K562 (cell line): ENCODE measurements around the gene RAX. TPM values are rescaled to one million over a fixed set of nuclear protein-coding genes. Genes with fewer than 3 reads are reported as not detected.

Experiments
- ATAC-seq: fragments of 200-7000 bp; cut with Tn5 transposase; 3 replicates; pipeline ENCODE4 v1.9.1; 2020; ENCODE audit warnings: moderate library complexity
- BruUV-seq: library from RNA; stranded (reverse); fragments of 400-500 nt; replicated peaks from 2 replicates; lab custom pipeline; 2021; lab: Mats Ljungman, UMichigan
- CTCF ChIA-PET: fragments of 300-600 bp; formaldehyde crosslinking; extraction: SDS; loops from one replicate; lab custom pipeline; 2021; ENCODE audit warnings: low intra/inter-chr PET ratio; lab: Yijun Ruan, JAX
- POLR2A ChIA-PET: fragments of 300-600, 350-650 bp; sonication (Branson Sonifier 250); formaldehyde crosslinking; extraction: SDS; loops from one replicate; lab custom pipeline; 2021; ENCODE audit warnings: antibody characterized with exemption, inconsistent platforms; lab: Yijun Ruan, JAX
- DNase-seq, 4 experiments: peaks; one replicate each; pipeline versions ENCODE4 v3.0.0 to v3.0.0-alpha.2; 2011 to 2018; ENCODE audit warnings: low spot score in 3 of 4, mixed read lengths in 3 of 4; ENCODE audit errors: extremely low read depth in 1 of 4
- FAIRE-seq: peaks from 2 replicates; lab custom pipeline; 2011; peaks lifted over from hg19 to GRCh38; lab: Jason Lieb, UNC
- H2AFZ ChIP-seq: 2 replicates; pipeline ENCODE4 v1.6.0; 2011; ENCODE audit warnings: low read depth, low read length, control low read depth, inconsistent platforms
- H3K27ac ChIP-seq: fragments of 200-600 bp; 3 replicates; pipeline ENCODE4 v1.8.0; 2011; ENCODE audit warnings: low read depth, mild to moderate bottlenecking, control low read depth, inconsistent platforms, low read length, moderate library complexity, mixed read lengths; ENCODE audit errors: extremely low read depth
- H3K27me3 ChIP-seq, 2 experiments: fragments of 300-600 bp in 1 of 2; 2 replicates in 1 of 2; 3 replicates in 1 of 2; pipeline versions ENCODE4 v1.6.0 to v1.8.0; 2011; ENCODE audit warnings: inconsistent platforms in 2 of 2, low read length in 2 of 2, mild to moderate bottlenecking in 1 of 2, mixed read lengths in 1 of 2, moderate library complexity in 1 of 2; ENCODE audit not compliant: control insufficient read depth in 2 of 2, insufficient read depth in 2 of 2
- H3K36me3 ChIP-seq: fragments of 300-600 bp; 3 replicates; pipeline ENCODE4 v1.8.0; 2011; ENCODE audit warnings: mild to moderate bottlenecking, low read length, inconsistent platforms; ENCODE audit not compliant: control insufficient read depth, insufficient read depth
- H3K4me1 ChIP-seq, 2 experiments: fragments of 200-600 bp in 1 of 2; replicated peaks in 1 of 2; 2 replicates in 1 of 2; 3 replicates in 1 of 2; pipeline versions ENCODE4 v1.5.1 to v1.8.0; 2011; ENCODE audit warnings: inconsistent platforms in 2 of 2, low read length in 2 of 2, mild to moderate bottlenecking in 1 of 2, mixed read lengths in 1 of 2, moderate library complexity in 1 of 2; ENCODE audit not compliant: control insufficient read depth in 2 of 2, insufficient read depth in 2 of 2
- H3K4me2 ChIP-seq: 2 replicates; pipeline ENCODE4 v1.6.1; 2011; ENCODE audit warnings: low read length, control low read depth, inconsistent platforms, mixed read lengths; ENCODE audit not compliant: insufficient read depth
- H3K4me3 ChIP-seq: fragments of 200-600 bp; sonication (generic), shearing (Covaris generic); 2 replicates; pipeline ENCODE4 v1.5.1; 2016; ENCODE audit warnings: control low read depth, inconsistent platforms
- H3K79me2 ChIP-seq: fragments of 200-600 bp; 3 replicates; pipeline ENCODE4 v1.8.0; 2011; ENCODE audit warnings: low read length, inconsistent platforms; ENCODE audit not compliant: control insufficient read depth, insufficient read depth
- H3K9ac ChIP-seq, 2 experiments: 2 replicates each; pipeline versions ENCODE4 v1.6.0 to v1.6.1; 2011; ENCODE audit warnings: low read depth in 2 of 2, low read length in 2 of 2, control low read depth in 1 of 2, inconsistent platforms in 1 of 2, mild to moderate bottlenecking in 1 of 2, mixed read lengths in 1 of 2; ENCODE audit not compliant: insufficient read depth in 1 of 2
- H3K9me1 ChIP-seq: one replicate; pipeline ENCODE4 v1.6.0; 2011; ENCODE audit warnings: inconsistent platforms, mild to moderate bottlenecking, low read length, moderate library complexity; ENCODE audit not compliant: control insufficient read depth, insufficient read depth
- H3K9me3 ChIP-seq: replicated peaks from 2 replicates; pipeline ENCODE4 v1.5.1; 2011; ENCODE audit warnings: low read depth, low read length, inconsistent platforms; ENCODE audit not compliant: control insufficient read depth, insufficient read depth
- H4K20me1 ChIP-seq: replicated peaks from 2 replicates; pipeline ENCODE4 v1.6.1; 2011; ENCODE audit warnings: low read length, inconsistent platforms, mixed read lengths; ENCODE audit not compliant: control insufficient read depth, insufficient read depth
- GTF2E2 ChIP-seq: fragments of 200-800 bp; sonication (Bioruptor generic); IDR thresholded peaks from 2 replicates; pipeline ENCODE4 v1.6.1; 2016; ENCODE audit warnings: missing genetic modification characterization, missing compliant biosample characterization
- IRF1 ChIP-seq: sonication (generic); formaldehyde crosslinking; IDR thresholded peaks from 2 replicates; pipeline ENCODE4 v1.8.0; 2022; ENCODE audit warnings: missing genetic modification reagents, mild to moderate bottlenecking, borderline replicate concordance
- STAT5B ChIP-seq: fragments of 250-450 bp; sonication (Bioruptor Pico); IDR thresholded peaks from 2 replicates; pipeline ENCODE4 v1.8.0; 2021; ENCODE audit warnings: mild to moderate bottlenecking, inconsistent platforms
- WGBS: fragments of 100-300 bp; shearing (Covaris generic); methylation state at CpG from one replicate; pipeline ENCODE4 v1.1.6; 2016; ENCODE audit warnings: low coverage, mixed read lengths; ENCODE audit not compliant: insufficient coverage; ENCODE audit errors: missing lambda C conversion rate; 5-methylcytosine and 5-hydroxymethylcytosine counted together
- in situ Hi-C: fragments of 300-500 bp; cut with MboI; formaldehyde crosslinking; loops from 4 replicates; pipeline ENCODE4 v1.15.0; 2018; ENCODE audit warnings: inconsistent platforms, mixed read lengths
- intact Hi-C: fragments of 100-400 bp; cut with micrococcal nuclease; formaldehyde crosslinking; loops from 2 replicates; pipeline ENCODE4 v1.14.2; 2022
- polyA plus RNA-seq, 8 experiments: library from polyadenylated mRNA; depleted of rRNA in 4 of 8; stranded (reverse) in 5 of 8; unstranded in 3 of 8; fragments of >200 nt; fragmentation: Nextera tagmentation in 2 of 8; fragmentation: Illumina TruSeq in 1 of 8; extraction: Ambion mirVana in 2 of 8; extraction: Trizol in 1 of 8; gene quantifications; 2 replicates each; pipeline versions ENCODE4 v1.2.1 to v1.2.3, GENCODE V29; 2011 to 2014; ENCODE audit warnings: inconsistent platforms in 1 of 8, missing spikeins in 1 of 8
- total RNA-seq, 7 experiments: library from RNA; depleted of rRNA in 6 of 7; stranded (reverse); fragments of >200 nt in 6 of 7; fragmentation: Illumina TruSeq in 2 of 7; extraction: Trizol in 2 of 7; gene quantifications; 2 replicates each; pipeline versions ENCODE4 v1.2.1 to v1.2.3, GENCODE V29; 2011 to 2021; ENCODE audit warnings: low replicate concordance in 1 of 7

RAX gene
- total and polyA plus RNA-seq, 9 of the 15 experiments (the other 6 are each of a cell fraction or from before 2014, with no cell fraction given) = not detected

- TF ChIP-seq GTF2E2 = no peak
- no peak for TF ChIP-seq IRF1 (CRISPR knock-in tag)
Observed at GRCh38 chr18:59238385-59238784, 34.9 kb downstream of the RAX start (continued).

- Histone ChIP-seq H3K27ac (no peak overlapping the region), H3K9me3 (no peaks in the 10 kb centered on the region), H2AFZ (no peak overlapping the region)
- WGBS = 0% methylated on average over 6 of the region's 6 CpGs
- no peak for TF ChIP-seq STAT5B (CRISPR knock-in tag)
- TF ChIP-seq, all 486 proteins: peak for 0
- POLR2A ChIA-PET = no interaction called here
- Histone ChIP-seq H4K20me1 (no peaks in the 10 kb centered on the region), H3K4me3 (no peak overlapping the region), H3K4me1 (no peaks in the 10 kb centered on the region), H3K27me3 (no peaks in the 10 kb centered on the region), H3K9me1 (no peaks in the 10 kb centered on the region), H3K9ac (no peak overlapping the region), H3K4me2 (no peak overlapping the region), H3K79me2 (no peaks in the 10 kb centered on the region), H3K36me3 (no peaks in the 10 kb centered on the region)
- FAIRE-seq = no peak
- ATAC-seq = no peak
- BruUV-seq = no TSS peak
- no peak for DNase-seq
- in situ Hi-C loops = no loop called here
- CTCF ChIA-PET = no interaction called here
- intact Hi-C loops = no loop called here
Observed at GRCh38 chr18:59233017-59233410, 40.2 kb downstream of the RAX start.
